MCF 10A (cell line): Measurements from ENCODE around the gene GRAMD2A. TPM values are rescaled to one million over a fixed set of nuclear protein-coding genes. Genes with fewer than 3 reads are reported as not detected.

Source experiments
- BruUV-seq: library from RNA; stranded (reverse); fragments of 400-500 nt; replicated peaks from 2 replicates; lab custom pipeline; 2021; lab: Mats Ljungman, UMichigan
- CTCF ChIA-PET: fragments of 300-600 bp; sonication (Branson Sonifier 250); formaldehyde crosslinking; extraction: SDS; loops from one replicate; lab custom pipeline; 2021; ENCODE audit warnings: antibody characterized with exemption, inconsistent platforms; lab: Yijun Ruan, JAX
- POLR2A ChIA-PET: fragments of 300-600, 350-650 bp; sonication (Branson Sonifier 250); formaldehyde crosslinking; extraction: SDS; loops from one replicate; lab custom pipeline; 2020; ENCODE audit warnings: antibody characterized with exemption, inconsistent platforms; lab: Yijun Ruan, JAX
- DNase-seq: peaks from one replicate; pipeline ENCODE4 v3.0.0-alpha.2; 2018; ENCODE audit not compliant: unreplicated experiment
- H3K27ac Mint-ChIP-seq: one replicate; pipeline ENCODE4 v1.8.0; 2022; ENCODE audit warnings: mild to moderate bottlenecking, low read depth, mixed read lengths; ENCODE audit not compliant: unreplicated experiment
- H3K27me3 Mint-ChIP-seq: one replicate; pipeline ENCODE4 v1.8.0; 2022; ENCODE audit warnings: mixed read lengths; ENCODE audit not compliant: insufficient read depth, unreplicated experiment
- H3K36me3 Mint-ChIP-seq: one replicate; pipeline ENCODE4 v1.8.0; 2022; ENCODE audit warnings: mild to moderate bottlenecking, moderate library complexity, mixed read lengths; ENCODE audit not compliant: insufficient read depth, unreplicated experiment
- H3K4me1 Mint-ChIP-seq: one replicate; pipeline ENCODE4 v1.8.0; 2022; ENCODE audit warnings: mixed read lengths; ENCODE audit not compliant: insufficient read depth, unreplicated experiment
- H3K4me3 Mint-ChIP-seq: one replicate; pipeline ENCODE4 v1.8.0; 2022; ENCODE audit warnings: mild to moderate bottlenecking, moderate library complexity, mixed read lengths; ENCODE audit not compliant: unreplicated experiment
- H3K9me3 Mint-ChIP-seq: one replicate; pipeline ENCODE4 v1.8.0; 2022; ENCODE audit warnings: mixed read lengths; ENCODE audit not compliant: unreplicated experiment
- CTCF ChIP-seq: fragments of 200-600 bp; IDR thresholded peaks from one replicate; pipeline ENCODE4 v1.8.0; 2022; ENCODE audit warnings: antibody characterized with exemption, mild to moderate bottlenecking; ENCODE audit not compliant: unreplicated experiment
- intact Hi-C: fragments of 100-400 bp; cut with micrococcal nuclease; formaldehyde crosslinking; loops from 2 replicates; pipeline ENCODE4 v1.14.1; 2022
- total RNA-seq: library from RNA; stranded (reverse); gene quantifications from 2 replicates; pipeline ENCODE4 v1.2.3, GENCODE V29; 2022

The GRAMD2A gene
- total RNA-seq, 1 experiment from 2014 or later, result 0.93 TPM

GRCh38 chr15:72170691-72171090, 26.9 kb downstream of the GRAMD2A start:
- Mint-ChIP-seq H3K9me3 (no peaks in the 10 kb centered on the region), H3K4me3 (no peak overlapping the region), H3K36me3 (no peaks in the 10 kb centered on the region), H3K27ac (no peak overlapping the region), H3K27me3 (no peaks in the 10 kb centered on the region), H3K4me1 (peaks cover 32% of the 10 kb centered on the region)
- DNase-seq, result no peak
- ChIA-PET POLR2A (no interaction called here), CTCF (no interaction called here)
- TF ChIP-seq CTCF, result no peak
- intact Hi-C loops, result no loop called here
- BruUV-seq, result no TSS peak

GRCh38 chr15:72169921-72170611, 27.5 kb downstream of the GRAMD2A start:
- Mint-ChIP-seq H3K36me3 (no peaks in the 10 kb centered on the region), H3K4me3 (no peak overlapping the region), H3K27ac (no peak overlapping the region), H3K4me1 (peaks cover 25% of the 10 kb centered on the region), H3K9me3 (no peaks in the 10 kb centered on the region), H3K27me3 (no peaks in the 10 kb centered on the region)
- CTCF ChIA-PET, result no interaction called here
- POLR2A ChIA-PET, result interaction anchor here (1.9 kb wide), 1 partner anchor 27 kb away, joined by 11 read pairs; the partner anchor contains the start of gene GRAMD2A
- BruUV-seq, result no TSS peak
- no peak for DNase-seq
- intact Hi-C loops, result no loop called here
- no peak for TF ChIP-seq CTCF

- POLR2A ChIA-PET, result interaction anchor here (0.6 to 1.9 kb wide), 6 partner anchors 8 to 290 kb away, joined by 3 to 11 read pairs (median 3); partner anchors contain the start of gene GRAMD2A
- CTCF ChIA-PET, result interaction anchor here (1.6 kb wide), 1 partner anchor 13 kb away, joined by 8 read pairs; no protein-coding TSS in a partner anchor
- TF ChIP-seq CTCF, result no peak
- H3K27me3 Mint-ChIP-seq, result no peaks in the 10 kb centered on the region
- peak; percentile 53 for DNase-seq
- no TSS peak for BruUV-seq
- H3K36me3 Mint-ChIP-seq, result no peaks in the 10 kb centered on the region
- no peak overlapping the region for H3K27ac Mint-ChIP-seq
- no peak overlapping the region for H3K4me3 Mint-ChIP-seq
- intact Hi-C loops, result no loop called here
- H3K4me1 Mint-ChIP-seq, result peaks cover 22% of the 10 kb centered on the region
- no peaks in the 10 kb centered on the region for H3K9me3 Mint-ChIP-seq
Observed at GRCh38 chr15:72169236-72169920, 28.2 kb downstream of the GRAMD2A start.

GRCh38 chr15:72168808-72169190, 28.8 kb downstream of the GRAMD2A start:
- Mint-ChIP-seq H3K27ac (no peak overlapping the region), H3K36me3 (no peaks in the 10 kb centered on the region), H3K4me1 (peaks cover 22% of the 10 kb centered on the region), H3K27me3 (no peaks in the 10 kb centered on the region), H3K9me3 (no peaks in the 10 kb centered on the region), H3K4me3 (no peak overlapping the region)
- intact Hi-C loops, result no loop called here
- ChIA-PET POLR2A (interaction anchor here (0.6 to 1.9 kb wide), 9 partner anchors 8 to 415 kb away, joined by 3 to 11 read pairs (median 3); partner anchors contain the start of gene GRAMD2A), CTCF (interaction anchor here (1.6 kb wide), 1 partner anchor 12 kb away, joined by 8 read pairs; no protein-coding TSS in a partner anchor)
- DNase-seq, result peak; percentile 52
- no peak for TF ChIP-seq CTCF
- BruUV-seq, result no TSS peak
